ENCODE results near the gene CDX2. TPM values are rescaled to one million over a fixed set of nuclear protein-coding genes. Genes with fewer than 3 reads are reported as not detected.

Gene CDX2
- total and polyA plus RNA-seq, 9 of the 15 experiments (the other 6 are each of a cell fraction or from before 2014, with no cell fraction given), result 0.04 TPM; not detected in 8

DNA sequence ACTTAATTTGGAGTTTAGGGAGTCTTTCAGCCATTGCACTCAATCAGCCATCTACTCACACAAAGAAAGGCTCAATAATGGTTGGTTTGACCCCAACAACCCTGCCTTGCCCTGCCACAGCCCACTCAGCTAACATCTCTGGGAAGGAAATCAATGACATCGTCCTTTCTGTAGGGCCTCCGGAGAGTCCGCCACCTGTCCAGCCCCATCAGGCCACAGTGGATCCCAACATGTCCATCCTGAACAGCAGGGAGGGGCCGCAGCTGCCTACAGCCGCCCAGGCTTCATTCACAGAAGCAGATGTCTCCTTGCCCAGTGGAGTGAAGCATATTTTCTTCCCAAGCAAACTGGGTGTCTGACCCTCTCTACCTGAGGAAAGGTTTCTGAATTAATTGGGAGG is 4.2 kb upstream of the CDX2 start:
- no peak for DNase-seq (ENCODE audit: extremely low read depth in 1 of 4, low spot score in 3 of 4)
- Histone ChIP-seq H3K9me3 (replicated peaks; ENCODE audit: control insufficient read depth, insufficient read depth, low read depth, low read length) (no peaks in the 10 kb centered on the region), H3K9ac (ENCODE audit: insufficient read depth in 1 of 2, low read depth in 2 of 2, low read length in 2 of 2) (no peak overlapping the region), H2AFZ (ENCODE audit: low read depth, low read length) (no peak overlapping the region), H3K4me2 (ENCODE audit: insufficient read depth, low read length) (no peak overlapping the region), H3K36me3 (ENCODE audit: control insufficient read depth, insufficient read depth, low read length) (no peaks in the 10 kb centered on the region), H3K4me1 (replicated peaks in 1 of 2; ENCODE audit: control insufficient read depth in 2 of 2, insufficient read depth in 2 of 2, low read length in 2 of 2) (peaks cover 0 to 3% of the 10 kb centered on the region in 2 experiments; a peak in 1 of 5 replicates), H3K79me2 (ENCODE audit: control insufficient read depth, insufficient read depth, low read length) (no peaks in the 10 kb centered on the region), H3K9me1 (ENCODE audit: control insufficient read depth, insufficient read depth, low read length) (no peaks in the 10 kb centered on the region), H3K27ac (ENCODE audit: extremely low read depth, low read depth, low read length) (no peak overlapping the region), H3K4me3 (no peak overlapping the region), H3K27me3 (ENCODE audit: control insufficient read depth in 2 of 2, insufficient read depth in 2 of 2, low read length in 2 of 2) (peaks cover 3 to 67% of the 10 kb centered on the region in 2 experiments; a peak in 3 of 5 replicates), H4K20me1 (replicated peaks; ENCODE audit: control insufficient read depth, insufficient read depth, low read length) (no peaks in the 10 kb centered on the region)
- no peak for ATAC-seq
- intact Hi-C loops (cut with micrococcal nuclease), result no loop called here
- POLR2A ChIA-PET, result no interaction called here
- in situ Hi-C loops (cut with MboI), result loop anchor here (25.0 kb wide), 1 partner anchor 461 kb away; no protein-coding TSS in a partner anchor
- FAIRE-seq, result no peak
- no TSS peak for BruUV-seq (replicated peaks)
- CTCF ChIA-PET (ENCODE audit: low intra/inter-chr PET ratio), result no interaction called here
- WGBS (ENCODE audit: insufficient coverage, low coverage, missing lambda C conversion rate), result 0% methylated on average over 5 of the region's 5 CpGs
- TF ChIP-seq ELF4 (CRISPR knock-in tag; IDR thresholded peaks at IDR 0.05) (no peak), ZNF766 (CRISPR knock-in tag; conservative IDR thresholded peaks at IDR 0.05) (no peak)

DNA sequence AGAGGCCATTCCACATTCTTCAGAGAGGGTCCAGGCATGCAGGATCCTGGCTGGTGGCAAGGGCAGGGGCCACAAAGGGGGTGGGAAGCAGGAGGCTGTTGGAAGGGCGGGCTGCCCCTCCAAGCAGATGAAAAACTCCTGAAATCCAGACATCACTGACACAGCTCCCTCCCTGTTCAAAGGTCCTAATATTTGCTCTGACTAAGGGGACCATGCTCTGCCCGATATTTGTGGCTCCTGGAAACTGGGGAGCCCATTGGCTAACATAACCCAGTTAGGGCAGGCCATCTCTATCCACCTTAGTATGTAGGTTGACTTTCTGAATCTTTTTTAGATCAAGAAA is 3.3 kb upstream of the CDX2 start:
- DNase-seq (ENCODE audit: extremely low read depth in 1 of 4, low spot score in 3 of 4) (no peak), FAIRE-seq (no peak), ATAC-seq (no peak)
- Histone ChIP-seq H3K79me2 (ENCODE audit: control insufficient read depth, insufficient read depth, low read length) (no peaks in the 10 kb centered on the region), H3K9me1 (ENCODE audit: control insufficient read depth, insufficient read depth, low read length) (no peaks in the 10 kb centered on the region), H3K4me3 (no peak overlapping the region), H3K4me1 (replicated peaks in 1 of 2; ENCODE audit: control insufficient read depth in 2 of 2, insufficient read depth in 2 of 2, low read length in 2 of 2) (peaks cover 0 to 3% of the 10 kb centered on the region in 2 experiments; a peak in 1 of 5 replicates), H3K9ac (ENCODE audit: insufficient read depth in 1 of 2, low read depth in 2 of 2, low read length in 2 of 2) (no peak overlapping the region), H2AFZ (ENCODE audit: low read depth, low read length) (no peak overlapping the region), H3K9me3 (replicated peaks; ENCODE audit: control insufficient read depth, insufficient read depth, low read depth, low read length) (no peaks in the 10 kb centered on the region), H3K27me3 (ENCODE audit: control insufficient read depth in 2 of 2, insufficient read depth in 2 of 2, low read length in 2 of 2) (peaks cover 7 to 68% of the 10 kb centered on the region in 2 experiments; a peak in 3 of 5 replicates), H4K20me1 (replicated peaks; ENCODE audit: control insufficient read depth, insufficient read depth, low read length) (no peaks in the 10 kb centered on the region), H3K36me3 (ENCODE audit: control insufficient read depth, insufficient read depth, low read length) (no peaks in the 10 kb centered on the region), H3K4me2 (ENCODE audit: insufficient read depth, low read length) (no peak overlapping the region), H3K27ac (ENCODE audit: extremely low read depth, low read depth, low read length) (no peak overlapping the region)
- in situ Hi-C loops (cut with MboI) (loop anchor here (25.0 kb wide), 1 partner anchor 460 kb away; no protein-coding TSS in a partner anchor), intact Hi-C loops (cut with micrococcal nuclease) (no loop called here)
- BruUV-seq (replicated peaks), result no TSS peak
- ChIA-PET POLR2A (no interaction called here), CTCF (ENCODE audit: low intra/inter-chr PET ratio) (no interaction called here)
- WGBS (ENCODE audit: insufficient coverage, low coverage, missing lambda C conversion rate), result no CpG with 5 or more reads among the region's 2 CpGs
- TF ChIP-seq SIX5 (IDR thresholded peaks at IDR 0.05; ENCODE audit: borderline replicate concordance in 1 of 2, insufficient read depth in 1 of 2, low read depth in 1 of 2, low read length in 2 of 2), result no peak
- no peak for TF ChIP-seq ZNF740 (CRISPR knock-in tag; IDR thresholded peaks at IDR 0.05)
- TF ChIP-seq ZNF740 (tag; IDR thresholded peaks at IDR 0.05), result no peak
- no peak for TF ChIP-seq ATF2 (CRISPR knock-in tag; IDR thresholded peaks at IDR 0.05)
- TF ChIP-seq NR0B1 (IDR thresholded peaks at IDR 0.05; ENCODE audit: partially characterized antibody), result no peak
- no peak for TF ChIP-seq EGR1 (conservative IDR thresholded peaks at IDR 0.05)
- TF ChIP-seq ZNF561 (CRISPR knock-in tag; conservative IDR thresholded peaks at IDR 0.05), result no peak
- TF ChIP-seq, protein P1, sequence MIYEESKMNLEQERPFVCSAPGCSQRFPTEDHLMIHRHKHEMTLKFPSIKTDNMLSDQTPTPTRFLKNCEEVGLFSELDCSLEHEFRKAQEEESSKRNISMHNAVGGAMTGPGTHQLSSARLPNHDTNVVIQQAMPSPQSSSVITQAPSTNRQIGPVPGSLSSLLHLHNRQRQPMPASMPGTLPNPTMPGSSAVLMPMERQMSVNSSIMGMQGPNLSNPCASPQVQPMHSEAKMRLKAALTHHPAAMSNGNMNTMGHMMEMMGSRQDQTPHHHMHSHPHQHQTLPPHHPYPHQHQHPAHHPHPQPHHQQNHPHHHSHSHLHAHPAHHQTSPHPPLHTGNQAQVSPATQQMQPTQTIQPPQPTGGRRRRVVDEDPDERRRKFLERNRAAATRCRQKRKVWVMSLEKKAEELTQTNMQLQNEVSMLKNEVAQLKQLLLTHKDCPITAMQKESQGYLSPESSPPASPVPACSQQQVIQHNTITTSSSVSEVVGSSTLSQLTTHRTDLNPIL (CRISPR knock-in tag; IDR thresholded peaks at IDR 0.05), result no peak

Measured in K562 (cell line).